HepG2 (cell line): ENCODE results near the gene PTPN13. TPM values are rescaled to one million over a fixed set of nuclear protein-coding genes. Genes with fewer than 3 reads are reported as not detected.

Experiments
- ATAC-seq: fragments of 200-7000 bp; cut with Tn5 transposase; 3 replicates; pipeline ENCODE4 v1.9.1; 2020; ENCODE audit warnings: mild to moderate bottlenecking, moderate library complexity
- BruUV-seq: library from RNA; stranded (reverse); fragments of 400-500 nt; replicated peaks from 2 replicates; lab custom pipeline; 2021; lab: Mats Ljungman, UMichigan
- CTCF ChIA-PET: fragments of 300-600 bp; formaldehyde crosslinking; extraction: SDS; loops from one replicate; lab custom pipeline; 2021; ENCODE audit warnings: low total read pairs, inconsistent platforms, low intra/inter-chr PET ratio; lab: Yijun Ruan, JAX
- POLR2A ChIA-PET: fragments of 350-600 bp; sonication (Branson Sonifier 250); formaldehyde crosslinking; loops from one replicate; lab custom pipeline; 2020; ENCODE audit warnings: antibody characterized with exemption, inconsistent platforms; lab: Yijun Ruan, JAX
- DNase-seq: peaks from one replicate; pipeline ENCODE4 v3.0.0-alpha.2; 2015; ENCODE audit warnings: low spot score
- FAIRE-seq: peaks from 3 replicates; lab custom pipeline; 2011; peaks lifted over from hg19 to GRCh38; lab: Jason Lieb, UNC
- H2AFZ ChIP-seq: one replicate; pipeline ENCODE4 v1.6.1; 2011; ENCODE audit warnings: low read length, inconsistent platforms
- H3K27ac ChIP-seq: fragments of 300-600 bp; 3 replicates; pipeline ENCODE4 v1.8.0; 2011; ENCODE audit warnings: mixed run types, mild to moderate bottlenecking, mixed read lengths, low read length, inconsistent platforms; ENCODE audit not compliant: insufficient read depth; ENCODE audit errors: extremely low read length
- H3K27me3 ChIP-seq, 2 experiments: fragments of 200-600 bp in 1 of 2; 2 replicates in 1 of 2; 3 replicates in 1 of 2; pipeline versions ENCODE4 v1.6.0 to v1.8.0; 2011; ENCODE audit warnings: low read length in 2 of 2, mild to moderate bottlenecking in 2 of 2, moderate library complexity in 2 of 2, inconsistent platforms in 1 of 2; ENCODE audit not compliant: insufficient read depth in 2 of 2, control insufficient read depth in 1 of 2
- H3K36me3 ChIP-seq, 2 experiments: fragments of 200-600 bp in 1 of 2; replicated peaks in 1 of 2; 2 replicates in 1 of 2; 3 replicates in 1 of 2; pipeline versions ENCODE4 v1.5.1 to v1.8.0; 2011; ENCODE audit warnings: low read length in 2 of 2, inconsistent platforms in 1 of 2; ENCODE audit not compliant: insufficient read depth in 2 of 2, control insufficient read depth in 1 of 2
- H3K4me1 ChIP-seq: 2 replicates; pipeline ENCODE4 v1.5.1; 2012; ENCODE audit warnings: low read length, inconsistent platforms; ENCODE audit not compliant: insufficient read depth
- H3K4me2 ChIP-seq: 2 replicates; pipeline ENCODE4 v1.6.0; 2011; ENCODE audit warnings: low read depth, low read length, inconsistent platforms
- H3K4me3 ChIP-seq, 3 experiments: fragments of 200-600 bp in 1 of 3; sonication (generic), shearing (Covaris generic) in 1 of 3; replicated peaks in 1 of 3; 2 replicates each; pipeline ENCODE4 v1.5.1; 2011 to 2016; ENCODE audit warnings: low read length in 3 of 3, inconsistent platforms in 2 of 3, low read depth in 2 of 3, mild to moderate bottlenecking in 2 of 3, control low read depth in 1 of 3, mixed read lengths in 1 of 3; ENCODE audit not compliant: insufficient read depth in 1 of 3
- H3K79me2 ChIP-seq: one replicate; pipeline ENCODE4 v1.6.1; 2011; ENCODE audit warnings: low read length, inconsistent platforms; ENCODE audit not compliant: insufficient read depth
- H3K9ac ChIP-seq: 2 replicates; pipeline ENCODE4 v1.6.0; 2011; ENCODE audit warnings: mild to moderate bottlenecking, low read depth, low read length, inconsistent platforms; ENCODE audit not compliant: insufficient read depth
- H3K9me3 ChIP-seq: 2 replicates; pipeline ENCODE4 v1.5.1; 2012; ENCODE audit warnings: mild to moderate bottlenecking, low read length
- H4K20me1 ChIP-seq: 2 replicates; pipeline ENCODE4 v1.6.0; 2011; ENCODE audit warnings: inconsistent platforms, mild to moderate bottlenecking, low read length, moderate library complexity; ENCODE audit not compliant: insufficient read depth
- BORCS8-MEF2B ChIP-seq: sonication (generic); formaldehyde crosslinking; IDR thresholded peaks from 2 replicates; pipeline ENCODE4 v1.8.0; 2022; ENCODE audit warnings: mild to moderate bottlenecking, missing genetic modification reagents
- CBX2 ChIP-seq, 2 experiments: fragments of 200-600 bp in 1 of 2; sonication (generic); formaldehyde crosslinking in 1 of 2; IDR thresholded peaks; 2 replicates each; pipeline versions ENCODE4 v1.7.0 to v1.8.1; 2018 to 2022; ENCODE audit warnings: low read depth in 2 of 2, low read length in 1 of 2, mild to moderate bottlenecking in 1 of 2, missing genetic modification reagents in 1 of 2
- FOXO1 ChIP-seq: sonication (generic); formaldehyde crosslinking; IDR thresholded peaks from 2 replicates; pipeline ENCODE4 v1.4.0; 2020; ENCODE audit warnings: missing genetic modification reagents
- HMG20B ChIP-seq: conservative IDR thresholded peaks from 2 replicates; pipeline ENCODE4 v1.6.1; 2016; ENCODE audit warnings: missing genetic modification reagents, missing compliant biosample characterization
- JARID2 ChIP-seq: sonication (generic); formaldehyde crosslinking; IDR thresholded peaks from 2 replicates; pipeline ENCODE4 v1.8.1; 2023; ENCODE audit warnings: missing genetic modification reagents, inconsistent platforms; ENCODE audit not compliant: insufficient replicate concordance
- KLF13 ChIP-seq: sonication (generic); formaldehyde crosslinking; IDR thresholded peaks from 2 replicates; pipeline ENCODE4 v1.4.0; 2020; ENCODE audit warnings: mild to moderate bottlenecking, missing genetic modification reagents
- KMT2B ChIP-seq: IDR thresholded peaks from 2 replicates; pipeline ENCODE4 v1.6.1; 2016; ENCODE audit warnings: missing genetic modification reagents, missing compliant biosample characterization
- MED13 ChIP-seq: sonication (generic); formaldehyde crosslinking; IDR thresholded peaks from 2 replicates; pipeline ENCODE4 v1.5.0; 2020; ENCODE audit warnings: missing genetic modification reagents
- PRDM15 ChIP-seq: sonication (generic); formaldehyde crosslinking; IDR thresholded peaks from 2 replicates; pipeline ENCODE4 v1.4.0; 2020; ENCODE audit warnings: missing genetic modification reagents
- TFAP4 ChIP-seq: sonication (generic); IDR thresholded peaks from 2 replicates; pipeline ENCODE4 v1.6.1; 2016; ENCODE audit warnings: low read depth, borderline replicate concordance
- ZNF75D ChIP-seq: sonication (generic); formaldehyde crosslinking; IDR thresholded peaks from 2 replicates; pipeline ENCODE4 v1.8.1; 2023; ENCODE audit warnings: missing genetic modification reagents, mild to moderate bottlenecking, borderline replicate concordance
- ZSCAN20 ChIP-seq: sonication (generic); formaldehyde crosslinking; IDR thresholded peaks from 2 replicates; pipeline ENCODE4 v1.4.0; 2020; ENCODE audit warnings: missing genetic modification reagents, mild to moderate bottlenecking, borderline replicate concordance
- WGBS: methylation state at CpG from one replicate; pipeline ENCODE4 v1.1.6; 2017; ENCODE audit warnings: low lambda C conversion rate; 5-methylcytosine and 5-hydroxymethylcytosine counted together
- in situ Hi-C: cut with HindIII; loops from 2 replicates; pipeline ENCODE4 v1.10.0; 2017; ENCODE audit warnings: low pct_unique_long_range_greater_than_20kb; ENCODE audit not compliant: extremely low pct_ligation_motif_present
- intact Hi-C: fragments of 100-400 bp; cut with micrococcal nuclease; formaldehyde crosslinking; loops from one replicate; pipeline ENCODE4 v1.10.0; 2022; ENCODE audit not compliant: unreplicated experiment
- polyA plus RNA-seq, 8 experiments: library from polyadenylated mRNA; depleted of rRNA in 3 of 8; stranded (reverse) in 7 of 8; unstranded in 1 of 8; fragments of >200 nt; fragmentation: Illumina TruSeq in 4 of 8; extraction: Trizol in 4 of 8; gene quantifications; 2 replicates each; pipeline versions ENCODE4 v1.2.1 to v1.2.3, GENCODE V29; 2011 to 2016; ENCODE audit warnings: low read depth in 4 of 8, missing spikeins in 1 of 8, mixed read lengths in 1 of 8; ENCODE audit not compliant: insufficient read depth in 1 of 8
- total RNA-seq, 5 experiments: library from RNA; depleted of rRNA; stranded (reverse); fragments of >200 nt; fragmentation: Illumina TruSeq; extraction: Trizol; gene quantifications; 2 replicates each; pipeline ENCODE4 v1.2.3, GENCODE V29; 2016; ENCODE audit warnings: low read depth in 1 of 5

Gene PTPN13
- total and polyA plus RNA-seq, 2 of the 13 experiments (the other 11 are each of a cell fraction or from before 2014, with no cell fraction given), result not detected

GRCh38 chr4:86640469-86640868 is 46.4 kb downstream of the PTPN13 start (continued):
- no peak for TF ChIP-seq TFAP4
- TF ChIP-seq, all 625 proteins: peak for 0

DNA sequence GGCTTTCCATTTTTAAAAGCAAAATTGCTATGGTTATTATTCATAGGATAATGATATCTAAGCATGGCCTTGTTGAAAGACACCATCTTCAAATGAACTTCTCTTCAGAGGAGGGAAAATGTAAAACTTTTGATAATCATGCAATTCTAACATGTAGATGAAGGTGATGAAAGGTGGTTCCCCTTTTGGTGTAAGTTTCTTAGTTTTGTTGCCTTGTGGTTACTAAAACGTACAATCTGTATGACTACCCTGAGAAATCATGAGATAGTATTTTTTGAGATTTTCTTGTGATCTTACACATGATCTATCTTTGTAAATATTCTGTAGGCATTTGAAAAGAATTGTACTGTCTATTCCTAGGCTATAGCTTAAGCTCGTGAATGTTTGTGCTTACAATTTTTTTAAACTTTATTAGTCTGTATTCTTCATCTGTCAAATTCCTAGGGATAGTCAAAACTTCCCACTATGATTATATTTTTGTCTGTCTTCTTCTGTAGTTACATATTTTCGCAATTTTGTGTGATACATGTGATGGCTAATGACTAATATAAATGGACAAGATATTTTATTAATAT is 47.5 kb downstream of the PTPN13 start:
- in situ Hi-C loops, result no loop called here
- H3K9me3 ChIP-seq, result no peaks in the 10 kb centered on the region
- no peaks in the 10 kb centered on the region for H3K4me1 ChIP-seq
- POLR2A ChIA-PET, result no interaction called here
- FAIRE-seq (no peak), ATAC-seq (no peak), DNase-seq (no peak)
- TF ChIP-seq KMT2B (CRISPR knock-in tag), result no peak
- no peak for TF ChIP-seq BORCS8-MEF2B (CRISPR knock-in tag)
- no peak for TF ChIP-seq CBX2 (IDR thresholded peaks at IDR 0.05; ENCODE audit: low read depth, low read length)
- TF ChIP-seq CBX2 (CRISPR knock-in tag; IDR thresholded peaks at IDR 0.05; ENCODE audit: low read depth), result no peak
- TF ChIP-seq ZNF75D (CRISPR knock-in tag), result no peak
- no peak for TF ChIP-seq PRDM15 (CRISPR knock-in tag)
- TF ChIP-seq JARID2, result no peak
- no peak for TF ChIP-seq MED13 (CRISPR knock-in tag)
- no peak for TF ChIP-seq HMG20B
- TF ChIP-seq ZSCAN20 (CRISPR knock-in tag), result no peak
- no peak for TF ChIP-seq FOXO1
- no peak for TF ChIP-seq KLF13 (CRISPR knock-in tag)
- no peak overlapping the region for H3K4me3 ChIP-seq
- H3K4me2 ChIP-seq, result no peak overlapping the region
- H3K79me2 ChIP-seq, result no peaks in the 10 kb centered on the region
- H3K36me3 ChIP-seq, result no peaks in the 10 kb centered on the region
- no peaks in the 10 kb centered on the region for H4K20me1 ChIP-seq
- no TSS peak for BruUV-seq
- no peaks in the 10 kb centered on the region for H3K27me3 ChIP-seq
- CTCF ChIA-PET, result no interaction called here
- no peak overlapping the region for H3K9ac ChIP-seq
- H3K27ac ChIP-seq, result no peak overlapping the region
- intact Hi-C loops, result no loop called here
- H2AFZ ChIP-seq, result no peak overlapping the region
- 0% methylated on average over 3 of the region's 3 CpGs for WGBS
